Neuronal stem cell (in vitro differentiated cells): ENCODE data around the gene PDPK1.
"Not testable (repeated sequence)": the region's sequence is repeated elsewhere in the genome, so short reads cannot be mapped to it uniquely, and the experiment has no call there.

Experiments used
- DNase-seq: peaks from one replicate; pipeline ENCODE4 v3.0.0-alpha.2; 2013; ENCODE audit warnings: low spot score
- H2AFZ ChIP-seq: one replicate; pipeline ENCODE4 v1.6.1; 2013; ENCODE audit warnings: mild to moderate bottlenecking, low read length, inconsistent platforms
- H2AK5ac ChIP-seq: 2 replicates; pipeline ENCODE4 v1.6.1; 2013; ENCODE audit warnings: low read depth, mild to moderate bottlenecking, inconsistent platforms, low read length, moderate library complexity, mixed read lengths
- H2BK120ac ChIP-seq: 2 replicates; pipeline ENCODE4 v1.6.1; 2013; ENCODE audit warnings: low read depth, mild to moderate bottlenecking, inconsistent platforms, low read length, moderate library complexity, mixed read lengths
- H2BK12ac ChIP-seq: one replicate; pipeline ENCODE4 v1.6.1; 2013; ENCODE audit warnings: low read length, inconsistent platforms
- H2BK15ac ChIP-seq: 2 replicates; pipeline ENCODE4 v1.6.1; 2013; ENCODE audit warnings: mild to moderate bottlenecking, low read length, inconsistent platforms, mixed read lengths
- H2BK5ac ChIP-seq: one replicate; pipeline ENCODE4 v1.6.1; 2013; ENCODE audit warnings: inconsistent platforms, mild to moderate bottlenecking, low read length, moderate library complexity
- H3K14ac ChIP-seq: one replicate; pipeline ENCODE4 v1.6.1; 2013; ENCODE audit warnings: low read length, inconsistent platforms
- H3K18ac ChIP-seq: 2 replicates; pipeline ENCODE4 v1.6.1; 2013; ENCODE audit warnings: low read length, inconsistent platforms
- H3K23ac ChIP-seq: 2 replicates; pipeline ENCODE4 v1.6.1; 2013; ENCODE audit warnings: low read depth, mild to moderate bottlenecking, mixed read lengths, low read length, inconsistent platforms; ENCODE audit not compliant: poor library complexity
- H3K27ac ChIP-seq: replicated peaks from 3 replicates; pipeline ENCODE4 v1.5.1; 2013; ENCODE audit warnings: low read length, inconsistent platforms
- H3K27me3 ChIP-seq, 3 experiments: 2 replicates each; pipeline ENCODE4 v1.6.1; 2013; ENCODE audit warnings: low read length in 3 of 3, mild to moderate bottlenecking in 2 of 3, inconsistent platforms in 1 of 3, low read depth in 1 of 3, mixed read lengths in 1 of 3, moderate library complexity in 1 of 3; ENCODE audit not compliant: control insufficient read depth in 3 of 3, insufficient read depth in 3 of 3
- H3K36me3 ChIP-seq, 2 donors: replicated peaks in 1 of 2; 2 replicates each; pipeline ENCODE4 v1.6.1; 2013; ENCODE audit warnings: low read length in 2 of 2; ENCODE audit not compliant: control insufficient read depth in 2 of 2, insufficient read depth in 2 of 2
- H3K4ac ChIP-seq: 2 replicates; pipeline ENCODE4 v1.6.1; 2013; ENCODE audit warnings: inconsistent platforms, mild to moderate bottlenecking, low read length, moderate library complexity
- H3K4me1 ChIP-seq, 2 donors: 1 replicate in 1 of 2; 2 replicates in 1 of 2; pipeline ENCODE4 v1.6.1; 2013; ENCODE audit warnings: low read length in 2 of 2, low read depth in 1 of 2; ENCODE audit not compliant: control insufficient read depth in 2 of 2, insufficient read depth in 1 of 2
- H3K4me2 ChIP-seq: one replicate; pipeline ENCODE4 v1.6.1; 2013; ENCODE audit warnings: mild to moderate bottlenecking, low read length, inconsistent platforms; ENCODE audit not compliant: insufficient read depth, poor library complexity, severe bottlenecking
- H3K4me3 ChIP-seq, 2 donors: 2 replicates each; pipeline ENCODE4 v1.5.1; 2013; ENCODE audit warnings: low read length in 2 of 2, mild to moderate bottlenecking in 2 of 2, inconsistent platforms in 1 of 2, moderate library complexity in 1 of 2
- H3K79me1 ChIP-seq: one replicate; pipeline ENCODE4 v1.6.1; 2013; ENCODE audit warnings: low read depth, mild to moderate bottlenecking, inconsistent platforms, low read length, moderate library complexity
- H3K9ac ChIP-seq: one replicate; pipeline ENCODE4 v1.6.1; 2013; ENCODE audit warnings: mild to moderate bottlenecking, low read depth, low read length, inconsistent platforms; ENCODE audit not compliant: poor library complexity
- H3K9me3 ChIP-seq, 2 donors: replicated peaks in 1 of 2; 2 replicates each; pipeline versions ENCODE3 to v1.6.1; 2013; ENCODE audit warnings: low read length in 2 of 2, mild to moderate bottlenecking in 2 of 2, inconsistent platforms in 1 of 2, low read depth in 1 of 2, mixed read lengths in 1 of 2, moderate library complexity in 1 of 2; ENCODE audit not compliant: control insufficient read depth in 2 of 2, insufficient read depth in 1 of 2
- H4K8ac ChIP-seq: one replicate; pipeline ENCODE4 v1.6.1; 2013; ENCODE audit warnings: low read depth, mild to moderate bottlenecking, inconsistent platforms, low read length, moderate library complexity
- H4K91ac ChIP-seq: one replicate; pipeline ENCODE4 v1.6.1; 2013; ENCODE audit warnings: low read length, low read depth, mild to moderate bottlenecking, inconsistent platforms; ENCODE audit not compliant: poor library complexity
- WGBS, 2 donors: extraction: QIAGEN DNeasy Blood & Tissue Kit; methylation state at CpG; one replicate each; pipeline ENCODE4 v1.1.7; 2013; ENCODE audit warnings: missing lambda C conversion rate in 2 of 2, mixed read lengths in 1 of 2; ENCODE audit not compliant: insufficient read length in 2 of 2, insufficient replicate concordance in 1 of 2; ENCODE audit errors: extremely low coverage in 2 of 2; 5-methylcytosine and 5-hydroxymethylcytosine counted together

PDPK1 gene

DNA sequence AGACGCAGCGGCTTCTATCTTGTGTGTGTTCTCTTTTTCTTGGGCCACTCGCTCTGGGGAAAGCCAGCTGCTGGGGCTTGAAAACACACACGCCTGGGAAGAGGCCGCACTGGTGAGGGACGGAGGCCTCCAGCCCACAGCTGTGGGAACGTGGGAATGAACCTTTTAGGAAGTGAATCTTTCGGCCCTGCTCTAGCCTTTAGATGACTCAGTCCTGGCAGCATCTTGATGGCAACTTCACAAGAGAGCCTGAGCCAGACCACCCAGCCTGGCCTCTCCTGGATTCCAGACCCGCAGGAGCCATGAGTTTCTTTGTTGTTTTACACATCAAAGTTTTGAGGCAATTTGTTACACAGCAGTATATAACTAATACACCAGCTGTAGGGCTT is 2.2 kb upstream of the PDPK1 start:
- H3K27ac ChIP-seq, result no peak overlapping the region
- H3K79me1 ChIP-seq, result no peaks in the 10 kb centered on the region
- H3K4me2 ChIP-seq, result no peak overlapping the region

DNA sequence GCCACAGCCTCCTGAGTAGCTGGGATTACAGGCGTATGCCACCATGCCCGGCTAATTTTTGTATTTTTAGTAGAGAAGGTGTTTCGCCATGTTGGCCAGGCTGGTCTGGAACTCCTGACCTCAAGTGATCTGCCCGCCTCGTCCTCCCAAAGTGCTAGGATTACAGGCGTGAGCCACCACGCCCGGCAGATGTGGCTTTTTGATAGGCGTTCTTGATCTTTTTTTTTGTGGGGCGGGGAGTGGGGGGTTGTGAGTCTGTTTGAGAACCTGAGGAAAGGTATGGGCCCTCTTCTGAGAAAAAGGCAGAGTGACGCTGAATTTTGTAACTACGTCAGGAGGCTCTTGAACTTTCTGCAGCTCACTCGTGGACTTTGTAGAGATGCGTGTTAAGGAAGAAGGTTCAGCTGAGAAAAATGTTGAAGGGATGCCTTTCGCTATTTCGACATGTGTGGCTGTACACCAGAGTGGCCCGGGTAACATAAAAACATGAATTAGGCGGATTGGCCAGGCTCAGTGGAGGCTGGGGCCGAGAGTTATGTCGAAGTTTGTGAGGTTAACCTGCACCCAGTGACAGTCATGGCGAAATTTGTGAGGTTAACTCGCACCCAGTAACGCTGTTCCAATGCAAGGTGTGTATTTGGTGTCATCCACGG is 1.5 kb downstream of the PDPK1 start:
- not testable (repeated sequence) for H3K18ac ChIP-seq, H3K27ac ChIP-seq, H4K91ac ChIP-seq, H3K4me2 ChIP-seq, H2BK15ac ChIP-seq, H3K36me3 ChIP-seq, H3K14ac ChIP-seq, H4K8ac ChIP-seq, H2BK120ac ChIP-seq, H2BK12ac ChIP-seq, H3K79me1 ChIP-seq, H3K9me3 ChIP-seq, H3K9ac ChIP-seq, H3K27me3 ChIP-seq, H2BK5ac ChIP-seq, H2AFZ ChIP-seq, H3K23ac ChIP-seq, DNase-seq, H3K4ac ChIP-seq, H2AK5ac ChIP-seq
- H3K4me3 ChIP-seq, result peak overlapping the region in 1 of 2 donors; percentile 26
- WGBS, 2 donors, result no CpG with 5 or more reads among the region's 24 CpGs
- peaks cover 0 to 10% of the 10 kb centered on the region in 2 donors for H3K4me1 ChIP-seq

More for the DNA sequence above, 2.2 kb upstream of the PDPK1 start:
- no peak overlapping the region for H3K23ac ChIP-seq
- no peak overlapping the region for H2BK12ac ChIP-seq
- no peak overlapping the region for H3K9ac ChIP-seq
- H2AK5ac ChIP-seq, result no peak overlapping the region
- no peak overlapping the region for H2BK5ac ChIP-seq
- no peak overlapping the region for H2BK120ac ChIP-seq
- H4K8ac ChIP-seq, result no peak overlapping the region
- DNase-seq, result no peak
- no CpG with 5 or more reads among the region's 9 CpGs for WGBS, 2 donors
- H3K4me1 ChIP-seq, result peaks cover 6 to 21% of the 10 kb centered on the region in 2 donors
- H2AFZ ChIP-seq, result peak overlapping the region; percentile 31
- H3K27me3 ChIP-seq, result peaks cover 0 to 2% (median 0%) of the 10 kb centered on the region in 3 experiments
- H2BK15ac ChIP-seq, result no peak overlapping the region
- no peak overlapping the region for H3K4ac ChIP-seq
- H3K9me3 ChIP-seq, result no peaks in the 10 kb centered on the region
- H3K14ac ChIP-seq, result no peak overlapping the region
- H3K36me3 ChIP-seq, result peaks cover 0 to 2% of the 10 kb centered on the region in 2 donors
- no peak overlapping the region for H4K91ac ChIP-seq
- H3K4me3 ChIP-seq, result no peak overlapping the region
- H3K18ac ChIP-seq, result no peak overlapping the region

DNA sequence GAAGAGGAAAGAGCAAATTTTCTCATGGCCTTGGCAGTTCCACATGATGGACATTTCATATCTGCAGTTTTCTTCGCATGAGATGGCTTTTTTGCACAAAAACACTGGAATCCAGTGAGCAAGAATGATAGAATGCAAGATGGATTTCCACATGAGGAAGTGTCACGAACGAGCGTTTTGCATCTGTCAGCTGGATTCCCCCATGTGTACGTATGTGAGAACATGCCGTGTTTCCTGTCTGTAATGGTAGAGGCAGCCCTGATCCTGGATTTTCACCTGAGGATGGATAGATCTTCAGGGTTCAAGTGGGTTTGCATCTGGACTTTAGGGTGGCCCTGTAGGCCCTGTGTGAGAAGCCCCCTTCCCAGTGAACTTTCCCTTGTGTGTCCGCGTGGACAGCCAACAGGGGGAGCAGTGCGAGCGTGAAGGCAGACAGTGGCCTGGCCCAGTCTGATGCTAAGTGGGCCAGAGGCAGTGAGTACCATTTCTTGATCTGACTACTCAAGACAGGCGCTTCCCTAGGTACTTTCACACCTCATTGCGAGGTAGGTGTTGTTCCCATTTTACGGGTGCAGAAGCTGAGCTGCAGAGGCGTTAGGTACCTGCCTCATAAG is 2.1 kb downstream of the PDPK1 start:
- H3K9ac ChIP-seq, H2BK120ac ChIP-seq, H2AK5ac ChIP-seq, H3K18ac ChIP-seq, H3K4me2 ChIP-seq, H4K8ac ChIP-seq, H2AFZ ChIP-seq, H2BK5ac ChIP-seq, H3K23ac ChIP-seq, H3K27me3 ChIP-seq, H3K36me3 ChIP-seq, H2BK12ac ChIP-seq, DNase-seq, H4K91ac ChIP-seq, H3K9me3 ChIP-seq, H3K27ac ChIP-seq, H2BK15ac ChIP-seq, H3K4ac ChIP-seq, H3K14ac ChIP-seq, H3K79me1 ChIP-seq: not testable (repeated sequence)
- Histone ChIP-seq H3K4me1 (peaks cover 0 to 10% of the 10 kb centered on the region in 2 donors), H3K4me3 (peak overlapping the region in 1 of 2 donors; percentile 26)
- WGBS, 2 donors, result no CpG with 5 or more reads among the region's 14 CpGs

DNA sequence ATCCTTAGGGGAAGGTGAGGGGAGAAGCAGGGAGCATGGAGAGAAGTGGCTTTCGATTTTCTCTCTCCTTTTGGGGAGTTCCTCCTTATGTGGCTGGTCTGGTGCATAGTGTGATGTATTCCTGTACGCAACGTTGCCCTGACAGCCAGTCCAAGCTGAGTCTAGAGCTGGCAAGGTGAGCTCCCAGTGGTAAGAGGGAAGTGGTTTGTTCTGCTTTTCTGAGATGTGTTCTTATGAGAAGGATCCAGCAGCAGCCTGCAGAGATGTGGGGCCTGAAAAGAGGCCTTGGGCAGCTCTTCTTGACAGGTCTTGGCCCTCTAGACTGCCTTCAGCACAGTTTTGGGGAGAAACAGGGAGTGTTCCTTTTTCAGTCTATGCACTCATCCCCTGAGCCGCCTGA is 3.1 kb downstream of the PDPK1 start:
- H3K36me3 ChIP-seq, result not testable (repeated sequence)

More for the DNA sequence above, 3.1 kb downstream of the PDPK1 start:
- no CpG with 5 or more reads among the region's 4 CpGs for WGBS, 2 donors
- not testable (repeated sequence) for DNase-seq, H2BK5ac ChIP-seq, H3K4ac ChIP-seq, H2BK120ac ChIP-seq, H3K4me2 ChIP-seq, H4K8ac ChIP-seq, H3K23ac ChIP-seq, H3K27ac ChIP-seq, H4K91ac ChIP-seq, H3K27me3 ChIP-seq, H2AK5ac ChIP-seq, H3K4me3 ChIP-seq, H2BK12ac ChIP-seq, H2AFZ ChIP-seq, H3K18ac ChIP-seq, H3K14ac ChIP-seq, H2BK15ac ChIP-seq, H3K9ac ChIP-seq, H3K79me1 ChIP-seq, H3K9me3 ChIP-seq
- peaks cover 0 to 10% of the 10 kb centered on the region in 2 donors for H3K4me1 ChIP-seq
